Peyer's patch (tissue), 4 donors: Measurements from ENCODE around the gene DDX10.

ENCODE experiments used
- POLR2A ChIP-seq, 2 donors: fragments of 450-650 bp; IDR thresholded peaks; one replicate each; pipeline ENCODE4 v1.5.1; 2017; ENCODE audit warnings: antibody characterized with exemption in 2 of 2, mild to moderate bottlenecking in 2 of 2, moderate library complexity in 2 of 2
- TF ChIP-seq, protein P1 (sequence below), 6 experiments: fragments of 450-650 bp in 4 of 6; fragments of 200-600 bp in 2 of 6; sonication (generic) in 1 of 6; IDR thresholded peaks; one replicate each; pipeline ENCODE4 v1.5.1; 2017 to 2019; ENCODE audit warnings: antibody characterized with exemption in 6 of 6, mild to moderate bottlenecking in 3 of 6, moderate library complexity in 1 of 6

DNA sequence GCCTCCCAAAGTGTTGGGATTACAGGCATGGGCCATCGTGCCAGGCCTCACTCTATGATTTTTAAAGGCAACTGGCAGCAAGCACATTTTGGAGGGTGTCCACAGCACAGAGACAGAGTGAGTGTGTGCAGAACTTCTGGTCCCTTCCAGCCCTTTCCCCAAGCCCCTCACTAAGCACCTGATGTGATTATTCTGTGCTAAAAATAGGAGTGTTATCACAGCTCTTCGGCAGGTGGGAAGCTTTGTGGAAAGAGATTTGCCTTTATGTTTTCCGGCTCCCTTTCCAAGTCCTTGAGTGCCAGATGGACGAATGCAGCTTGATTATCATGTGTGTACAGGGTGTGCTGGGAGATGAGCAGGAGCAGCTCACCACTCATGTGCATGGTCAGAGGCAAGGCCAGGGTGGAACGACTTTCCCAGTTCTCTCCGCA, 310.8 kb downstream of the DDX10 start:
- no peak for TF ChIP-seq POLR2A (IDR thresholded peaks at IDR 0.05)
- TF ChIP-seq, protein P1, sequence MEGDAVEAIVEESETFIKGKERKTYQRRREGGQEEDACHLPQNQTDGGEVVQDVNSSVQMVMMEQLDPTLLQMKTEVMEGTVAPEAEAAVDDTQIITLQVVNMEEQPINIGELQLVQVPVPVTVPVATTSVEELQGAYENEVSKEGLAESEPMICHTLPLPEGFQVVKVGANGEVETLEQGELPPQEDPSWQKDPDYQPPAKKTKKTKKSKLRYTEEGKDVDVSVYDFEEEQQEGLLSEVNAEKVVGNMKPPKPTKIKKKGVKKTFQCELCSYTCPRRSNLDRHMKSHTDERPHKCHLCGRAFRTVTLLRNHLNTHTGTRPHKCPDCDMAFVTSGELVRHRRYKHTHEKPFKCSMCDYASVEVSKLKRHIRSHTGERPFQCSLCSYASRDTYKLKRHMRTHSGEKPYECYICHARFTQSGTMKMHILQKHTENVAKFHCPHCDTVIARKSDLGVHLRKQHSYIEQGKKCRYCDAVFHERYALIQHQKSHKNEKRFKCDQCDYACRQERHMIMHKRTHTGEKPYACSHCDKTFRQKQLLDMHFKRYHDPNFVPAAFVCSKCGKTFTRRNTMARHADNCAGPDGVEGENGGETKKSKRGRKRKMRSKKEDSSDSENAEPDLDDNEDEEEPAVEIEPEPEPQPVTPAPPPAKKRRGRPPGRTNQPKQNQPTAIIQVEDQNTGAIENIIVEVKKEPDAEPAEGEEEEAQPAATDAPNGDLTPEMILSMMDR (IDR thresholded peaks at IDR 0.05), result no peak
